ENCODE data around the gene SPP2. TPM values are rescaled to one million over a fixed set of nuclear protein-coding genes. Genes with fewer than 3 reads are reported as not detected.

SPP2 gene
- total and polyA plus RNA-seq, 12 donors: not detected

DNA sequence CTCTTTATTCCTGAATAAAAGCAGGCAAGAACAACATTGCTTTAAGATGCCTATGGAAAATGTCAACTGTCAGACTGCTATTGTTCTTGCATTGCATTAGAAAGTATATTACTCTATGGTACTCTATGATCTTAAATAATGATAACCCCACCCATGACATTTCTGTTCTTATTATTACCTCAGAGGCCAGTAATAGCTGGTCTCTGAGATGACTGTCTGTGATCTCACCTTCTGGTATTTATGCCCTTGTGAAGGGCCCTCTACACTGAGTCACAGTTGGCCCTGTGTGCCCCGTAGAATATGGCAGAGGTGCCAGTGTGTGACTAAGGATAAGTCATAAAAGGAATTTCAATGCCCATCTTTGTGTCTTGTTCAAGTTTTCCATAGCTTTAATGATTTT is 61.0 kb downstream of the SPP2 start:
- peak in 1 of 8 donors; percentile 39 for ATAC-seq
- Histone ChIP-seq H3K27ac (no peak overlapping the region), H3K9me3 (no peaks in the 10 kb centered on the region), H3K36me3 (no peaks in the 10 kb centered on the region), H3K4me3 (no peak overlapping the region), H3K27me3 (peaks cover 0 to 17% (median 5%) of the 10 kb centered on the region in 7 donors), H3K4me1 (no peaks in the 10 kb centered on the region)
- no peak for DNase-seq
- TF ChIP-seq CTCF (IDR thresholded peaks at IDR 0.05): no peak
- intact Hi-C loops (cut with DNase I): no loop called here
- 67% methylated on average over 1 of the region's 1 CpG for WGBS, 2 donors

DNA sequence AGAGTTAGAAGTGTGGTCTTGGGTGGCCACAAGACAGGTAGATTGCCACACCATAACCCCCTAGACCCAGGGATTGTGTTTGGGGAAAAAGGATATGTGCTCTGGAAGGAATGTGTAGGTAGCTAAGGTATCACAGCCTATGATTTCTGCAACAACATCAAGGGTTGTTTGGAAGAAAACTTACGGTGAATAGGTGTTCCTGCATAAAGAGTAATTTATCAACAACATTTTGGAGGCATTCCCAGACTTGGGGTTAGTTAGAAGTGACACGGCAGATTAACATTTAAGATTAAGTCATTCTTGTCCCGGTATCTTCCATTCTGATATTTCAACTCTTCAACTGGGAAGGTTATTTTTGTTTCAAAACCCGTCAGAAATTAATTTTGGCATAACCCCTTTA is 65.5 kb downstream of the SPP2 start:
- Histone ChIP-seq H3K4me1 (no peaks in the 10 kb centered on the region), H3K36me3 (no peaks in the 10 kb centered on the region), H3K27me3 (peaks cover 0 to 31% (median 5%) of the 10 kb centered on the region in 7 donors), H3K4me3 (no peak overlapping the region), H3K9me3 (peaks cover 0 to 6% (median 0%) of the 10 kb centered on the region in 11 donors), H3K27ac (no peak overlapping the region)
- ATAC-seq (no peak), DNase-seq (no peak)
- TF ChIP-seq CTCF (IDR thresholded peaks at IDR 0.05): no peak
- 62 to 75% methylated on average over 4 of the region's 4 CpGs for WGBS, 2 donors
- intact Hi-C loops (cut with DNase I): no loop called here

GRCh38 chr2:234121999-234122398 is 71.5 kb downstream of the SPP2 start:
- Histone ChIP-seq H3K36me3 (no peaks in the 10 kb centered on the region), H3K9me3 (peaks cover 0 to 6% (median 0%) of the 10 kb centered on the region in 11 donors), H3K27ac (no peak overlapping the region), H3K27me3 (peaks cover 0 to 19% (median 3%) of the 10 kb centered on the region in 7 donors), H3K4me3 (no peak overlapping the region), H3K4me1 (no peaks in the 10 kb centered on the region)
- TF ChIP-seq CTCF (IDR thresholded peaks at IDR 0.05): no peak
- ATAC-seq: no peak
- WGBS, 2 donors: 88 to 91% methylated on average over 1 of the region's 1 CpG
- no peak for DNase-seq
- intact Hi-C loops (cut with DNase I): no loop called here

DNA sequence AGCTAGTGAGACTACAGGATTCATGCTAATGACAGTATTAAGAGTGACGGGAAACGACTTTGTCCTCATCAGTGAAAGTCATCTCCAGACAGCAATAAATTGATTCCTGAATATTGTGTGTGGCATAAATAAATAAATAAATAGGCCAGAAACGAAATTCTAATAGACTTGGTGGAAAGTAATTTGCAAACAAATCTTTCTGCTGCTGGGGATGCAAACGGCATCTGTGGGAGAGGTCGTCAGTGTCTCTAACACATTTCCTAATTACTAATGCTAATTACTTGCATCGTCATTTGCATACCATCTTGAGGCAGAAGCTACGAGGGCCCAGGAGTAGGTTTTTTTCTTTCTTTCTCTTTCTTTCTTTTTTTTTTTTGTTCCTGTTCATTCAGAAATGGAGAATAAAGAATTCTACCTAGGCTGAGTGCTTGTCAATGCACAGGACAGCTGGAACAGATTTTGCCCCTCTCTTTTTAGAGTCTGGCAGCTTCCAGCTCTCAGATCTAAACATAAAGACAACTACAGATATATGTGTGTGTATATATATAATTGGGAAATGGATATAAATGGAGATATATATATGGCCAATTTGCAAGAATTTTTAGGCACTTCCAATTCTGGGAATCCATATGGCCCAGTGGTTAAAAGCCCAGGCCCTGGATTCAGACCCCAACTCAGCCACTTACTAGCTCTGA is 75.1 kb downstream of the SPP2 start:
- H3K27me3 ChIP-seq: peaks cover 0 to 18% (median 3%) of the 10 kb centered on the region in 7 donors
- no peaks in the 10 kb centered on the region for H3K9me3 ChIP-seq
- H3K27ac ChIP-seq: no peak overlapping the region
- no peaks in the 10 kb centered on the region for H3K4me1 ChIP-seq
- no peaks in the 10 kb centered on the region for H3K36me3 ChIP-seq
- no peak for DNase-seq
- intact Hi-C loops (cut with DNase I): loop anchor here in 1 of 10 donors (5.0 kb wide), 1 partner anchor 987 kb away; no protein-coding TSS in a partner anchor
- no peak for TF ChIP-seq CTCF (IDR thresholded peaks at IDR 0.05)
- H3K4me3 ChIP-seq: no peak overlapping the region
- ATAC-seq: no peak
- 49 to 52% methylated on average over 7 of the region's 7 CpGs for WGBS, 2 donors
